A549 (cell line): ENCODE results near the gene AKAP9.

ENCODE experiments used
- POLR2A ChIP-seq: IDR thresholded peaks from 2 replicates; pipeline ENCODE4 v1.6.1; 2012; ENCODE audit warnings: mild to moderate bottlenecking, low read length
- TF ChIP-seq, protein P1 (sequence below): fragments of >200 bp; sonication (Bioruptor Twin); formaldehyde crosslinking; IDR thresholded peaks from 3 replicates; pipeline ENCODE4 v1.5.1; 2016

DNA sequence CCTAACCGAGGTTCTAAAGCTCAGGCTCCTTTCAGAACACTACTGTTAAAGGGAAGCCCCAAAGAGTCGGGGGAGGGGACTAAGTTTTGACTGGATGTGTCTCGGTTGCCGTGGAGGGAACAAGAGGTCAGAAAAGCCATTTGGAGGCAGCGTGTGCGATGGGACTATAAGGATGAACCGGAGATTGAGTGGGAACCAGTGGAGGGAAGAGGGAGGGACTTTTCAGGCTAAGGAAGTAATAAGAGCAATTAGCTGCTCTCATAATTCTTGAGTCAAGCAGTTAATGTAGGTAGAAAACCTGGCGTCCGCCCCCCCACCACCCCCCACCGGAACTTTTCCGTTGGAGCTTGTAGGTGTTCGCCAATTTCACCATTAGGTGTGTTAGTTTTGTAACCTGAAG is 491 bp upstream of the AKAP9 start:
- TF ChIP-seq, protein P1, sequence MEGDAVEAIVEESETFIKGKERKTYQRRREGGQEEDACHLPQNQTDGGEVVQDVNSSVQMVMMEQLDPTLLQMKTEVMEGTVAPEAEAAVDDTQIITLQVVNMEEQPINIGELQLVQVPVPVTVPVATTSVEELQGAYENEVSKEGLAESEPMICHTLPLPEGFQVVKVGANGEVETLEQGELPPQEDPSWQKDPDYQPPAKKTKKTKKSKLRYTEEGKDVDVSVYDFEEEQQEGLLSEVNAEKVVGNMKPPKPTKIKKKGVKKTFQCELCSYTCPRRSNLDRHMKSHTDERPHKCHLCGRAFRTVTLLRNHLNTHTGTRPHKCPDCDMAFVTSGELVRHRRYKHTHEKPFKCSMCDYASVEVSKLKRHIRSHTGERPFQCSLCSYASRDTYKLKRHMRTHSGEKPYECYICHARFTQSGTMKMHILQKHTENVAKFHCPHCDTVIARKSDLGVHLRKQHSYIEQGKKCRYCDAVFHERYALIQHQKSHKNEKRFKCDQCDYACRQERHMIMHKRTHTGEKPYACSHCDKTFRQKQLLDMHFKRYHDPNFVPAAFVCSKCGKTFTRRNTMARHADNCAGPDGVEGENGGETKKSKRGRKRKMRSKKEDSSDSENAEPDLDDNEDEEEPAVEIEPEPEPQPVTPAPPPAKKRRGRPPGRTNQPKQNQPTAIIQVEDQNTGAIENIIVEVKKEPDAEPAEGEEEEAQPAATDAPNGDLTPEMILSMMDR: no peak
- TF ChIP-seq POLR2A: no peak
